Keratinocyte (primary cell): ENCODE data around the gene PTPN2. TPM values are rescaled to one million over a fixed set of nuclear protein-coding genes. Genes with fewer than 3 reads are reported as not detected.

Experiments used
- DNase-seq: peaks from one replicate; pipeline ENCODE4 v3.0.0-alpha.2; 2011; ENCODE audit warnings: low read depth, missing footprints, low spot score
- FAIRE-seq: peaks from 2 replicates; lab custom pipeline; 2011; peaks lifted over from hg19 to GRCh38; lab: Jason Lieb, UNC
- H2AFZ ChIP-seq: 2 replicates; pipeline ENCODE4 v1.6.0; 2012; ENCODE audit warnings: low read length, control low read depth, inconsistent platforms; ENCODE audit not compliant: control insufficient read depth
- H3K27ac ChIP-seq: 2 replicates; pipeline ENCODE4 v1.5.1; 2011; ENCODE audit warnings: low read length; ENCODE audit not compliant: control insufficient read depth, insufficient read depth
- H3K27me3 ChIP-seq: 3 replicates; pipeline ENCODE4 v1.6.0; 2011; ENCODE audit warnings: low read length; ENCODE audit not compliant: control insufficient read depth, insufficient read depth; ENCODE audit errors: extremely low read depth
- H3K36me3 ChIP-seq, 2 experiments: 2 replicates in 1 of 2; 3 replicates in 1 of 2; pipeline ENCODE4 v1.5.1; 2011; ENCODE audit warnings: low read length in 2 of 2, mild to moderate bottlenecking in 1 of 2; ENCODE audit not compliant: control insufficient read depth in 2 of 2, insufficient read depth in 2 of 2; ENCODE audit errors: extremely low read depth in 1 of 2
- H3K4me1 ChIP-seq: 3 replicates; pipeline ENCODE4 v1.5.1; 2011; ENCODE audit warnings: low read length; ENCODE audit not compliant: control insufficient read depth, insufficient read depth; ENCODE audit errors: extremely low read depth
- H3K4me2 ChIP-seq: 3 replicates; pipeline ENCODE4 v1.6.0; 2011; ENCODE audit warnings: low read depth, low read length; ENCODE audit not compliant: control insufficient read depth, insufficient read depth; ENCODE audit errors: extremely low read depth
- H3K4me3 ChIP-seq, 3 experiments: fragments of 200-600 bp in 1 of 3; sonication (generic) in 1 of 3; 2 replicates in 2 of 3; 3 replicates in 1 of 3; pipeline ENCODE4 v1.5.1; 2011 to 2016; ENCODE audit warnings: low read length in 3 of 3, mild to moderate bottlenecking in 3 of 3, control low read depth in 2 of 3, inconsistent platforms in 1 of 3, low read depth in 1 of 3, mixed read lengths in 1 of 3, mixed run types in 1 of 3, moderate library complexity in 1 of 3; ENCODE audit not compliant: control insufficient read depth in 2 of 3, insufficient read depth in 2 of 3; ENCODE audit errors: extremely low read depth in 1 of 3
- H3K79me2 ChIP-seq: 2 replicates; pipeline ENCODE4 v1.6.0; 2012; ENCODE audit warnings: low read length; ENCODE audit not compliant: control insufficient read depth, insufficient read depth
- H3K9ac ChIP-seq: 3 replicates; pipeline ENCODE4 v1.6.0; 2011; ENCODE audit warnings: low read length; ENCODE audit not compliant: control insufficient read depth, insufficient read depth; ENCODE audit errors: extremely low read depth
- H3K9me1 ChIP-seq: 3 replicates; pipeline ENCODE4 v1.6.0; 2011; ENCODE audit warnings: low read length; ENCODE audit not compliant: control insufficient read depth, insufficient read depth; ENCODE audit errors: extremely low read depth
- H3K9me3 ChIP-seq: 2 replicates; pipeline ENCODE4 v1.5.1; 2012; ENCODE audit warnings: low read depth, low read length; ENCODE audit not compliant: control insufficient read depth
- H4K20me1 ChIP-seq: 3 replicates; pipeline ENCODE4 v1.6.0; 2011; ENCODE audit warnings: low read length; ENCODE audit not compliant: control insufficient read depth, insufficient read depth; ENCODE audit errors: extremely low read depth
- CTCF ChIP-seq, 3 experiments: IDR thresholded peaks in 1 of 3; conservative IDR thresholded peaks in 1 of 3; optimal IDR thresholded peaks in 1 of 3; 2 replicates in 2 of 3; 3 replicates in 1 of 3; pipeline versions ENCODE3 to v1.5.1; 2011; ENCODE audit warnings: low read length in 3 of 3, mild to moderate bottlenecking in 3 of 3, moderate library complexity in 2 of 3, control low read depth in 1 of 3, inconsistent platforms in 1 of 3; ENCODE audit not compliant: insufficient read depth in 2 of 3; ENCODE audit errors: extremely low read depth in 1 of 3
- EZH2 ChIP-seq: IDR thresholded peaks from one replicate; pipeline ENCODE4 v1.6.1; 2012; ENCODE audit warnings: inconsistent platforms, mild to moderate bottlenecking, low read length, moderate library complexity
- dilution Hi-C: fragments of 300-500 bp; cut with MboI; formaldehyde crosslinking; loops from one replicate; pipeline ENCODE4 v1.7.0; 2020; ENCODE audit warnings: low sequenced_read_pairs; ENCODE audit not compliant: extremely low pct_ligation_motif_present
- polyA plus RNA-seq, 5 experiments: library from polyadenylated mRNA; depleted of rRNA in 3 of 5; stranded (reverse) in 3 of 5; stranded (forward) in 1 of 5; unstranded in 1 of 5; fragments of >200 nt; gene quantifications; 1 replicate in 1 of 5; 2 replicates in 3 of 5; 3 replicates in 1 of 5; pipeline versions ENCODE4 v1.2.1 to v1.2.3, GENCODE V29; 2011 to 2012; ENCODE audit warnings: missing spikeins in 2 of 5, low read depth in 1 of 5, low replicate concordance in 1 of 5

PTPN2 gene
- polyA plus RNA-seq, 1 donor (not counting 4 experiments of a cell fraction or from before 2014, with no cell fraction given) = 39.9 TPM

DNA sequence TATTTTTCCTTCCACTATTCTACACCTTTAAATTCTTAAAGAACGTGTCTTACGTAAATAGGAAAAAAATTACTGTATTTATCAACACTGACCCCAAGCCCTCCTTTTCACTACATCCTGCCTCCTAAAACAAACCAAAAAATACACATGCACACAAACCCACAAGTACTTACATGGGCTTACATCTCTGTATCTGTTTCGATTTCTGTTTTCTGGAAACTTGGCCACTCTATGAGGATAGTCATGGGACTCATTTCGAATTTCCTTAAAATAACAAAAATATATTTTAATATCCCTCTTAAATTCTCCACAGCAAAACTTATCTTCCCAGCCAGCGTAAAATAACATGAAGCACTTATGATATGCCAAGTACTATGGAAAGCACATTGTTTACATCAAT lies 25.0 kb downstream of the PTPN2 start:
- H3K79me2 ChIP-seq = peaks cover 66% of the 10 kb centered on the region

DNA sequence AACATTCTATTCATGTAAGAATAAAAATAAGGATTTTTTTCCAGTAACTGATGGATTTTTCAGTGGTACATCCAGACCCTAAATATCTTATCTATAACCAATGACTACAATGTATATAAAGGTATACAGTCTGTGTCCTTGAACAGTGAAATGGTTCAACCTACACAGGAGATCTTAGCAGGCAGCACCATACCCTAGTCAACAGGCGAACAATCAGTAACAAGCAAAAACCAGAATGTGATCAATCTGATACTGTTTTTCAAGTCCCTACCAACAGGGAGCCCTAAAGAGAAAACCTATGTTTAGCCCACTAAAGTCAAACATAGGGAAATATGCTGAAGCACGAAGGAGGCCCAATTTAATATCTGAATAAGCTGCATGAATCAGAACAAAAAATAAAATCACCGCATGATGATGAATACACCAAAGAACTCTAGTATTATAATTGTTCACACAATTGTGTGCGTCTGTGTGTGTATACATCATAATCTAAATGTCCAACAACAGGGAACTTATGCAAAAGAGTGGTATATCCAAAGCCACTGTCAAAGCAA lies 26.0 kb downstream of the PTPN2 start:
- no peak overlapping the region for H3K4me3 ChIP-seq
- H3K27me3 ChIP-seq = no peaks in the 10 kb centered on the region
- peaks cover 3% of the 10 kb centered on the region for H4K20me1 ChIP-seq
- no peak overlapping the region for H2AFZ ChIP-seq
- H3K36me3 ChIP-seq = peaks cover 2 to 14% of the 10 kb centered on the region in 2 experiments
- no peaks in the 10 kb centered on the region for H3K9me1 ChIP-seq
- TF ChIP-seq EZH2 = no peak
- TF ChIP-seq CTCF (optimal IDR thresholded peaks at IDR 0.05 in 1 of 3, IDR thresholded peaks at IDR 0.05 in 1 of 3, conservative IDR thresholded peaks at IDR 0.05 in 1 of 3; ENCODE audit: extremely low read depth in 1 of 3, insufficient read depth in 2 of 3, low read length in 3 of 3) = no peak
- dilution Hi-C loops = no loop called here
- peaks cover 9% of the 10 kb centered on the region for H3K4me1 ChIP-seq
- DNase-seq = no peak
- H3K79me2 ChIP-seq = peaks cover 68% of the 10 kb centered on the region
- H3K4me2 ChIP-seq = no peak overlapping the region
- H3K27ac ChIP-seq = no peak overlapping the region
- no peak for FAIRE-seq
- H3K9ac ChIP-seq = no peak overlapping the region
- no peaks in the 10 kb centered on the region for H3K9me3 ChIP-seq

More for the DNA sequence above, 25.0 kb downstream of the PTPN2 start:
- no peak for TF ChIP-seq EZH2
- TF ChIP-seq CTCF (optimal IDR thresholded peaks at IDR 0.05 in 1 of 3, IDR thresholded peaks at IDR 0.05 in 1 of 3, conservative IDR thresholded peaks at IDR 0.05 in 1 of 3; ENCODE audit: extremely low read depth in 1 of 3, insufficient read depth in 2 of 3, low read length in 3 of 3) = no peak
- peaks cover 2 to 14% of the 10 kb centered on the region in 2 experiments for H3K36me3 ChIP-seq
- H3K4me3 ChIP-seq = no peak overlapping the region
- H3K27me3 ChIP-seq = no peaks in the 10 kb centered on the region
- H3K9me1 ChIP-seq = no peaks in the 10 kb centered on the region
- no peaks in the 10 kb centered on the region for H3K9me3 ChIP-seq
- no peak overlapping the region for H3K27ac ChIP-seq
- DNase-seq (no peak), FAIRE-seq (no peak)
- H3K9ac ChIP-seq = no peak overlapping the region
- H2AFZ ChIP-seq = no peak overlapping the region
- dilution Hi-C loops = no loop called here
- H3K4me2 ChIP-seq = no peak overlapping the region
- H3K4me1 ChIP-seq = peaks cover 11% of the 10 kb centered on the region
- peaks cover 3% of the 10 kb centered on the region for H4K20me1 ChIP-seq
